ENCODE data around the gene C9orf50.

GRCh38 chr9:129615407-129616285 is 5.3 kb downstream of the C9orf50 start:
- TF ChIP-seq CTCF (IDR thresholded peaks at IDR 0.05) (no peak), POLR2A (IDR thresholded peaks at IDR 0.05) (no peak), POLR2AphosphoS5 (IDR thresholded peaks at IDR 0.05) (no peak)

Data from breast epithelium (tissue), 3 donors.